Measurements from ENCODE around the gene MORN4. TPM values are rescaled to one million over a fixed set of nuclear protein-coding genes. Genes with fewer than 3 reads are reported as not detected.

The MORN4 gene
- total RNA-seq, 1 donor from 2014 or later: 2.3 TPM

- Histone ChIP-seq H3K36me3 (peaks cover 59 to 72% of the 10 kb centered on the region in 2 donors), H3K4me3 (no peak overlapping the region), H3K27me3 (no peaks in the 10 kb centered on the region), H3K4me1 (no peaks in the 10 kb centered on the region), H3K9me3 (no peaks in the 10 kb centered on the region), H3K27ac (no peak overlapping the region)
- no peak for DNase-seq (ENCODE audit: low spot score in 2 of 2)
- intact Hi-C loops (cut with DNase I): no loop called here
- no peak for TF ChIP-seq CTCF (IDR thresholded peaks at IDR 0.05)
Observed at GRCh38 chr10:97673736-97674525, 40.6 kb upstream of the MORN4 start.

GRCh38 chr10:97669571-97669970, 36.3 kb upstream of the MORN4 start:
- intact Hi-C loops (cut with DNase I): no loop called here
- TF ChIP-seq CTCF (IDR thresholded peaks at IDR 0.05): no peak

GRCh38 chr10:97667463-97667862, 34.2 kb upstream of the MORN4 start:
- Histone ChIP-seq H3K4me1 (no peaks in the 10 kb centered on the region), H3K27ac (no peak overlapping the region), H3K36me3 (peaks cover 56 to 70% of the 10 kb centered on the region in 2 donors), H3K27me3 (no peaks in the 10 kb centered on the region), H3K9me3 (no peaks in the 10 kb centered on the region), H3K4me3 (no peak overlapping the region)
- no peak for DNase-seq (ENCODE audit: low spot score in 2 of 2)
- intact Hi-C loops (cut with DNase I): no loop called here
- no peak for TF ChIP-seq CTCF (IDR thresholded peaks at IDR 0.05)

More at GRCh38 chr10:97669571-97669970, 36.3 kb upstream of the MORN4 start:
- Histone ChIP-seq H3K4me1 (no peaks in the 10 kb centered on the region), H3K36me3 (peaks cover 54 to 66% of the 10 kb centered on the region in 2 donors), H3K27ac (no peak overlapping the region), H3K9me3 (no peaks in the 10 kb centered on the region), H3K4me3 (no peak overlapping the region), H3K27me3 (no peaks in the 10 kb centered on the region)
- no peak for DNase-seq (ENCODE audit: low spot score in 2 of 2)

- H3K9me3 ChIP-seq: no peaks in the 10 kb centered on the region
- no peaks in the 10 kb centered on the region for H3K4me1 ChIP-seq
- no peak for TF ChIP-seq CTCF (IDR thresholded peaks at IDR 0.05)
- DNase-seq (ENCODE audit: low spot score in 2 of 2): no peak
- peaks cover 56 to 74% of the 10 kb centered on the region in 2 donors for H3K36me3 ChIP-seq
- intact Hi-C loops (cut with DNase I): no loop called here
- no peak overlapping the region for H3K27ac ChIP-seq
- H3K4me3 ChIP-seq: no peak overlapping the region
- H3K27me3 ChIP-seq: no peaks in the 10 kb centered on the region
Observed at GRCh38 chr10:97666992-97667391, 33.7 kb upstream of the MORN4 start.

- no peak for DNase-seq (ENCODE audit: low spot score in 2 of 2)
- intact Hi-C loops (cut with DNase I): no loop called here
- H3K4me1 ChIP-seq: no peaks in the 10 kb centered on the region
- H3K27ac ChIP-seq: no peak overlapping the region
- H3K27me3 ChIP-seq: no peaks in the 10 kb centered on the region
- H3K4me3 ChIP-seq: no peak overlapping the region
- peaks cover 48 to 64% of the 10 kb centered on the region in 2 donors for H3K36me3 ChIP-seq
- H3K9me3 ChIP-seq: no peaks in the 10 kb centered on the region
- TF ChIP-seq CTCF (IDR thresholded peaks at IDR 0.05): no peak
Observed at GRCh38 chr10:97664282-97664850, 31.1 kb upstream of the MORN4 start.
